Activated CD8-positive, alpha-beta T cell treated with anti-CD3 and anti-CD28 coated beads, Interleukin-2, amount 10 ng/mL, durations not matched to agents 7 days and 5 days (primary cell): ENCODE data around the gene MATR3. TPM values are rescaled to one million over a fixed set of nuclear protein-coding genes. Genes with fewer than 3 reads are reported as not detected.

Experiments used
- ATAC-seq: fragments of 150-1000 bp; cut with Tn5 transposase; one replicate; pipeline ENCODE4 v1.10.0; 2021; ENCODE audit warnings: moderate library complexity
- CTCF ChIA-PET: fragments of 350-600 bp; sonication (Branson Sonifier 250); formaldehyde crosslinking; loops from one replicate; lab custom pipeline; 2021; ENCODE audit warnings: antibody characterized with exemption; lab: Charles Lee
- POLR2A ChIA-PET: fragments of 350-600 bp; sonication (Branson Sonifier 250); formaldehyde crosslinking; loops from one replicate; lab custom pipeline; 2021; ENCODE audit warnings: antibody characterized with exemption; lab: Charles Lee
- DNase-seq: peaks from one replicate; pipeline ENCODE4 v3.0.0-alpha.2; 2020
- H3K27ac Mint-ChIP-seq: one replicate; pipeline ENCODE4 v1.8.0; 2021; ENCODE audit warnings: mild to moderate bottlenecking, mixed read lengths
- H3K27me3 Mint-ChIP-seq: one replicate; pipeline ENCODE4 v1.8.0; 2021; ENCODE audit warnings: low read depth, mixed read lengths
- H3K36me3 Mint-ChIP-seq: one replicate; pipeline ENCODE4 v1.8.0; 2021; ENCODE audit warnings: low read depth, mixed read lengths
- H3K4me1 Mint-ChIP-seq: one replicate; pipeline ENCODE4 v1.8.0; 2021; ENCODE audit warnings: low read depth, mixed read lengths
- H3K4me3 Mint-ChIP-seq: one replicate; pipeline ENCODE4 v1.8.0; 2021; ENCODE audit warnings: mild to moderate bottlenecking, mixed read lengths
- H3K9me3 Mint-ChIP-seq: one replicate; pipeline ENCODE4 v1.8.0; 2022; ENCODE audit warnings: mixed read lengths; ENCODE audit not compliant: insufficient read depth
- total RNA-seq, 2 experiments: library from RNA; stranded (reverse); gene quantifications; one replicate each; pipeline ENCODE4 v1.2.3, GENCODE V29; 2021

MATR3 gene
- total RNA-seq, 2 experiments from 2014 or later, result 174 to 176 TPM

- H3K9me3 Mint-ChIP-seq, result no peaks in the 10 kb centered on the region
- H3K4me1 Mint-ChIP-seq, result peaks cover 59% of the 10 kb centered on the region
- peaks cover 25% of the 10 kb centered on the region for H3K36me3 Mint-ChIP-seq
- no peak for DNase-seq
- peak overlapping the region; percentile 90 for H3K4me3 Mint-ChIP-seq
- ChIA-PET POLR2A (interaction anchor here (0.9 to 6.3 kb wide), 4 partner anchors 9 to 698 kb away, joined by 3 to 64 read pairs (median 4); partner anchors contain the start of genes HSPA9 and MATR3), CTCF (interaction anchor here (1.0 to 3.5 kb wide), 10 partner anchors 20 to 705 kb away, joined by 3 to 16 read pairs (median 4); partner anchors contain the start of gene MATR3)
- peak overlapping the region; percentile 73 for H3K27ac Mint-ChIP-seq
- peak; percentile 7 for ATAC-seq
- H3K27me3 Mint-ChIP-seq, result peaks cover 4% of the 10 kb centered on the region
These were observed 20.3 kb upstream of the MATR3 start for GRCh38 chr5:139273322-139273571.

GRCh38 chr5:139273572-139274289, 19.8 kb upstream of the MATR3 start:
- ChIA-PET POLR2A (interaction anchor here (0.6 to 6.3 kb wide), 6 partner anchors 21 to 698 kb away, joined by 3 to 64 read pairs (median 4); partner anchors contain the start of genes HSPA9, MATR3 and UBE2D2), CTCF (interaction anchor here (0.7 to 3.5 kb wide), 11 partner anchors 11 to 485 kb away, joined by 3 to 16 read pairs (median 4); partner anchors contain the start of gene MATR3)

GRCh38 chr5:139275536-139275935, 18.0 kb upstream of the MATR3 start:
- DNase-seq, result no peak
- Mint-ChIP-seq H3K4me3 (peak overlapping the region; percentile 90), H3K27me3 (peaks cover 4% of the 10 kb centered on the region), H3K36me3 (peaks cover 37% of the 10 kb centered on the region), H3K27ac (peak overlapping the region; percentile 69), H3K4me1 (peaks cover 67% of the 10 kb centered on the region), H3K9me3 (no peaks in the 10 kb centered on the region)
- ATAC-seq, result no peak
- ChIA-PET CTCF (interaction anchor here (0.6 to 2.9 kb wide), 11 partner anchors 11 to 511 kb away, joined by 3 to 11 read pairs (median 3); partner anchors contain the start of genes MATR3 and PAIP2), POLR2A (interaction anchor here (0.8 to 6.3 kb wide), 5 partner anchors 13 to 737 kb away, joined by 3 to 64 read pairs (median 4); partner anchors contain the start of genes HSPA9 and MATR3)

More at GRCh38 chr5:139273572-139274289, 19.8 kb upstream of the MATR3 start:
- ATAC-seq, result peak; percentile 91
- H3K4me1 Mint-ChIP-seq, result peaks cover 59% of the 10 kb centered on the region
- H3K27me3 Mint-ChIP-seq, result peaks cover 4% of the 10 kb centered on the region
- peak overlapping the region; percentile 90 for H3K4me3 Mint-ChIP-seq
- no peaks in the 10 kb centered on the region for H3K9me3 Mint-ChIP-seq
- H3K36me3 Mint-ChIP-seq, result peaks cover 27% of the 10 kb centered on the region
- peak overlapping the region; percentile 73 for H3K27ac Mint-ChIP-seq
- peak; percentile 89 for DNase-seq

- Mint-ChIP-seq H3K4me3 (peak overlapping the region; percentile 90), H3K4me1 (peaks cover 70% of the 10 kb centered on the region), H3K27ac (peak overlapping the region; percentile 75), H3K9me3 (no peaks in the 10 kb centered on the region), H3K36me3 (peaks cover 41% of the 10 kb centered on the region), H3K27me3 (peaks cover 4% of the 10 kb centered on the region)
- POLR2A ChIA-PET, result interaction anchor here (0.8 to 6.3 kb wide), 6 partner anchors 12 to 738 kb away, joined by 3 to 64 read pairs (median 4); partner anchors contain the start of genes HSPA9, MATR3 and PAIP2
- CTCF ChIA-PET, result interaction anchor here (0.6 to 2.9 kb wide), 14 partner anchors 9 to 511 kb away, joined by 3 to 11 read pairs (median 3); partner anchors contain the start of genes MATR3 and PAIP2
- ATAC-seq, result no peak
- DNase-seq, result peak; percentile 38
These were observed 17.6 kb upstream of the MATR3 start for GRCh38 chr5:139275956-139276355.

- ChIA-PET CTCF (interaction anchor here (0.9 to 2.9 kb wide), 11 partner anchors 8 to 511 kb away, joined by 3 to 11 read pairs (median 4); partner anchors contain the start of genes MATR3 and PAIP2), POLR2A (interaction anchor here (0.8 to 6.3 kb wide), 6 partner anchors 12 to 738 kb away, joined by 3 to 64 read pairs (median 4); partner anchors contain the start of genes HSPA9, MATR3 and PAIP2)
- Mint-ChIP-seq H3K9me3 (no peaks in the 10 kb centered on the region), H3K4me3 (peak overlapping the region; percentile 90), H3K4me1 (peaks cover 70% of the 10 kb centered on the region), H3K27ac (no peak overlapping the region), H3K36me3 (peaks cover 43% of the 10 kb centered on the region), H3K27me3 (peaks cover 4% of the 10 kb centered on the region)
- DNase-seq (no peak), ATAC-seq (no peak)
These were observed 17.1 kb upstream of the MATR3 start for GRCh38 chr5:139276426-139276825.

GRCh38 chr5:139277171-139277570, 16.4 kb upstream of the MATR3 start:
- Mint-ChIP-seq H3K4me1 (peaks cover 72% of the 10 kb centered on the region), H3K36me3 (peaks cover 48% of the 10 kb centered on the region), H3K9me3 (no peaks in the 10 kb centered on the region), H3K4me3 (no peak overlapping the region), H3K27ac (peak overlapping the region; percentile 65), H3K27me3 (peaks cover 2% of the 10 kb centered on the region)
- ChIA-PET CTCF (interaction anchor here (1.0 to 2.9 kb wide), 4 partner anchors 10 to 23 kb away, joined by 3 to 11 read pairs (median 6); partner anchors contain the start of gene MATR3), POLR2A (interaction anchor here (0.7 to 6.3 kb wide), 2 partner anchors 18 to 65 kb away, joined by 8 to 64 read pairs; partner anchors contain the start of genes MATR3 and PAIP2)
- no peak for DNase-seq
- no peak for ATAC-seq

GRCh38 chr5:139278540-139279274, 14.8 kb upstream of the MATR3 start:
- Mint-ChIP-seq H3K36me3 (peaks cover 61% of the 10 kb centered on the region), H3K4me1 (peaks cover 60% of the 10 kb centered on the region)

GRCh38 chr5:139282197-139282557, 11.4 kb upstream of the MATR3 start:
- H3K4me1 Mint-ChIP-seq, result peaks cover 34% of the 10 kb centered on the region
- no peak overlapping the region for H3K27ac Mint-ChIP-seq
- H3K27me3 Mint-ChIP-seq, result no peaks in the 10 kb centered on the region
- ChIA-PET POLR2A (interaction anchor here (3.5 kb wide), 1 partner anchor 12 kb away, joined by 16 read pairs; the partner anchor contains the start of gene MATR3), CTCF (no interaction called here)
- ATAC-seq (no peak), DNase-seq (no peak)
- H3K4me3 Mint-ChIP-seq, result no peak overlapping the region
- H3K9me3 Mint-ChIP-seq, result no peaks in the 10 kb centered on the region
- peaks cover 67% of the 10 kb centered on the region for H3K36me3 Mint-ChIP-seq

More at GRCh38 chr5:139278540-139279274, 14.8 kb upstream of the MATR3 start:
- H3K27ac Mint-ChIP-seq, result no peak overlapping the region
- POLR2A ChIA-PET, result no interaction called here
- no peaks in the 10 kb centered on the region for H3K27me3 Mint-ChIP-seq
- CTCF ChIA-PET, result interaction anchor here (0.8 kb wide), 1 partner anchor 21 kb away, joined by 3 read pairs; no protein-coding TSS in a partner anchor
- H3K4me3 Mint-ChIP-seq, result no peak overlapping the region
- H3K9me3 Mint-ChIP-seq, result no peaks in the 10 kb centered on the region
- ATAC-seq (no peak), DNase-seq (no peak)

GRCh38 chr5:139283252-139284166, 10.0 kb upstream of the MATR3 start:
- Mint-ChIP-seq H3K4me3 (no peak overlapping the region), H3K9me3 (no peaks in the 10 kb centered on the region), H3K27ac (no peak overlapping the region), H3K36me3 (peaks cover 69% of the 10 kb centered on the region), H3K27me3 (no peaks in the 10 kb centered on the region), H3K4me1 (peaks cover 28% of the 10 kb centered on the region)
- no peak for ATAC-seq
- POLR2A ChIA-PET, result interaction anchor here (2.0 kb wide), 1 partner anchor 10 kb away, joined by 6 read pairs; the partner anchor contains the start of gene MATR3
- CTCF ChIA-PET, result interaction anchor here (1.4 kb wide), 1 partner anchor 10 kb away, joined by 5 read pairs; the partner anchor contains the start of gene MATR3
- no peak for DNase-seq

GRCh38 chr5:139284295-139284694, 9.2 kb upstream of the MATR3 start:
- Mint-ChIP-seq H3K4me1 (peaks cover 28% of the 10 kb centered on the region), H3K27ac (no peak overlapping the region), H3K36me3 (peaks cover 64% of the 10 kb centered on the region), H3K9me3 (no peaks in the 10 kb centered on the region), H3K4me3 (no peak overlapping the region), H3K27me3 (no peaks in the 10 kb centered on the region)
- CTCF ChIA-PET, result interaction anchor here (0.7 to 1.4 kb wide), 2 partner anchors 8 to 9 kb away, joined by 3 to 5 read pairs; partner anchors contain the start of gene MATR3
- POLR2A ChIA-PET, result interaction anchor here (0.7 to 2.0 kb wide), 2 partner anchors 10 to 16 kb away, joined by 3 to 6 read pairs; partner anchors contain the start of gene MATR3
- no peak for ATAC-seq
- no peak for DNase-seq
